SK-N-SH (cell line): Measurements from ENCODE around the gene ENTREP3. TPM values are rescaled to one million over a fixed set of nuclear protein-coding genes. Genes with fewer than 3 reads are reported as not detected.
A peak's percentile ranks its signal among the peaks of the same experiment; 100 is the strongest.
"Not testable (repeated sequence)": the region's sequence is repeated elsewhere in the genome, so short reads cannot be mapped to it uniquely, and the experiment has no call there.

Experiments
- CTCF ChIA-PET: fragments of 300-600, 350-600 bp; formaldehyde crosslinking; extraction: SDS; loops from one replicate; lab custom pipeline; 2021; lab: Yijun Ruan, JAX
- POLR2A ChIA-PET: fragments of 350-600 bp; sonication (Branson Sonifier 250); formaldehyde crosslinking; extraction: SDS; loops from one replicate; lab custom pipeline; 2020; ENCODE audit warnings: antibody characterized with exemption, inconsistent platforms; lab: Yijun Ruan, JAX
- DNase-seq: peaks from one replicate; pipeline ENCODE4 v3.0.0; 2012
- H2AFZ ChIP-seq: fragments of 200-600 bp; sonication (generic); 2 replicates; pipeline ENCODE4 v1.8.1; 2016; ENCODE audit warnings: antibody characterized with exemption, mild to moderate bottlenecking, low read depth
- H3F3A ChIP-seq: fragments of 200-600 bp; sonication (generic); replicated peaks from 2 replicates; pipeline ENCODE3; 2016; ENCODE audit warnings: antibody characterized with exemption, mild to moderate bottlenecking; ENCODE audit not compliant: insufficient read depth
- H3K27ac ChIP-seq, 2 experiments: fragments of 200-500 bp in 1 of 2; fragments of 200-600 bp in 1 of 2; sonication (Bioruptor generic) in 1 of 2; sonication (generic), shearing (Covaris generic) in 1 of 2; 2 replicates each; pipeline versions ENCODE4 v1.5.1 to v1.6.1; 2014 to 2016; ENCODE audit warnings: low read depth in 2 of 2, inconsistent platforms in 1 of 2, low read length in 1 of 2, mild to moderate bottlenecking in 1 of 2, mixed read lengths in 1 of 2
- H3K27me3 ChIP-seq: fragments of 200-600 bp; sonication (generic), shearing (Covaris generic); 2 replicates; pipeline ENCODE4 v1.6.1; 2016; ENCODE audit warnings: mixed run types; ENCODE audit not compliant: insufficient read depth
- H3K36me3 ChIP-seq, 2 experiments: fragments of 200-500 bp in 1 of 2; fragments of 200-600 bp in 1 of 2; sonication (Bioruptor generic) in 1 of 2; sonication (generic) in 1 of 2; replicated peaks in 1 of 2; 2 replicates each; pipeline versions ENCODE3 to v1.5.1; 2014 to 2016; ENCODE audit warnings: low read length in 1 of 2, mild to moderate bottlenecking in 1 of 2; ENCODE audit not compliant: insufficient read depth in 2 of 2, control insufficient read depth in 1 of 2
- H3K4me1 ChIP-seq, 2 experiments: fragments of 200-500 bp in 1 of 2; fragments of 200-600 bp in 1 of 2; sonication (Bioruptor generic) in 1 of 2; sonication (generic), shearing (Covaris generic) in 1 of 2; 2 replicates each; pipeline versions ENCODE4 v1.5.1 to v1.6.1; 2014 to 2016; ENCODE audit warnings: low read depth in 1 of 2, low read length in 1 of 2, mixed run types in 1 of 2; ENCODE audit not compliant: insufficient read depth in 2 of 2, control insufficient read depth in 1 of 2
- H3K4me2 ChIP-seq: fragments of 200-600 bp; sonication (generic), shearing (Covaris generic); 2 replicates; pipeline ENCODE4 v1.6.1; 2017; ENCODE audit warnings: mixed run types
- H3K4me3 ChIP-seq, 2 experiments: fragments of 200-500 bp in 1 of 2; fragments of 200-600 bp in 1 of 2; sonication (Bioruptor generic) in 1 of 2; sonication (generic), shearing (Covaris generic) in 1 of 2; 2 replicates each; pipeline versions ENCODE4 v1.5.1 to v1.8.1; 2014 to 2016; ENCODE audit warnings: low read depth in 2 of 2, inconsistent platforms in 1 of 2, low read length in 1 of 2, mild to moderate bottlenecking in 1 of 2, mixed read lengths in 1 of 2, moderate library complexity in 1 of 2
- H3K79me2 ChIP-seq: fragments of 200-600 bp; sonication (generic); 2 replicates; pipeline ENCODE4 v1.8.1; 2017; ENCODE audit warnings: mild to moderate bottlenecking; ENCODE audit not compliant: insufficient read depth
- H3K9ac ChIP-seq: fragments of 200-600 bp; sonication (generic); 2 replicates; pipeline ENCODE4 v1.6.1; 2017; ENCODE audit warnings: mixed run types
- H3K9me2 ChIP-seq: fragments of 200-600 bp; sonication (generic); 2 replicates; pipeline ENCODE4 v1.6.1; 2017; ENCODE audit warnings: mixed run types
- H3K9me3 ChIP-seq: fragments of 200-600 bp; sonication (generic); 2 replicates; pipeline ENCODE4 v1.6.1; 2017; ENCODE audit warnings: mixed run types, mild to moderate bottlenecking, moderate library complexity
- H4K20me1 ChIP-seq: fragments of 200-600 bp; sonication (generic); 2 replicates; pipeline ENCODE4 v1.6.1; 2017; ENCODE audit warnings: mild to moderate bottlenecking, mixed run types; ENCODE audit not compliant: insufficient read depth
- POLR2AphosphoS5 ChIP-seq: IDR thresholded peaks from 2 replicates; pipeline ENCODE4 v1.6.1; 2012; ENCODE audit warnings: low read depth, low read length
- WGBS: methylation state at CpG from one replicate; pipeline ENCODE4 v1.1.6; 2017; ENCODE audit warnings: low lambda C conversion rate; 5-methylcytosine and 5-hydroxymethylcytosine counted together
- polyA plus RNA-seq, 3 experiments: library from polyadenylated mRNA; depleted of rRNA; stranded (reverse); fragments of >200 nt; gene quantifications; 2 replicates each; pipeline ENCODE4 v1.2.3, GENCODE V29; 2012
- TF ChIP-seq, protein P1 (sequence below): fragments of 150-350 bp; IDR thresholded peaks from 2 replicates; pipeline ENCODE4 v1.6.1; 2016; ENCODE audit warnings: mild to moderate bottlenecking, low read depth, low read length
- TF ChIP-seq, protein P2 (sequence below): IDR thresholded peaks from 2 replicates; pipeline ENCODE4 v1.4.0; 2012; ENCODE audit warnings: low read depth

The ENTREP3 gene
- polyA plus RNA-seq, 1 of the 3 experiments (the other 2 are of a cell fraction): 30.6 TPM

DNA sequence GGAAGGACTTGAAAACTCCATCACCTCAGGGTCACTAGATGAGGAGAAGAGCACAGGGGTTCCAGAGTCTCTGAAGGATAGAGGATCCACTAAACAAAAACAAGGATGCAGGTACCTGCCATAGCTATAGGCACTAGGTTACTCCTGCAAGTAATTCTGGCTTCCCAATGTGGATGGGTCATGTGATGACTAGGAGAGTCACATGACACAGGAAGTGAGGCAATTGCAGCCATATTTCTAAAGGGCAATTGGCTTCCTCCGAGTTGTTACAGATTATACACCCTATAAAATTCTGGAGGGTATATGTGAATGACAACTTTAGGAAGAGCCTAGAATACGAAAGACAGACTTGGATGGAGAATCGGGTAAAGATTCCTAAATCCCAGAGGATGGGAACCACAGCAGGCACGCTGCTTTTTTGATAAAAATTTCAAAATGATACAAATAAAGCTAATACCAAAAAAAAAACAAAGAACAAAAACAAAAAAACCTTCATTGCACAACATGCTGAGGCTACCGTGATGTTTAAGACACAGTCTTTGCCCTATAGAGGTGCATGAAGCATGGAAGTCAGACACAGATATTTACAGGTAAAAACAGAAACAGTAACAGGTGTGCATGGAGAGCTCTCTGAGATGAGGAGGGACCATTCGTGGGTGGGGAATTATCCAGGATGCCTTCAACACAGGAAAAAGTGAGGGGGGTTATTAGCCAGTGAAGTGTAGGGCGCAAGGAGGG lies 36.3 kb downstream of the ENTREP3 start (continued):
- TF ChIP-seq, protein P1, sequence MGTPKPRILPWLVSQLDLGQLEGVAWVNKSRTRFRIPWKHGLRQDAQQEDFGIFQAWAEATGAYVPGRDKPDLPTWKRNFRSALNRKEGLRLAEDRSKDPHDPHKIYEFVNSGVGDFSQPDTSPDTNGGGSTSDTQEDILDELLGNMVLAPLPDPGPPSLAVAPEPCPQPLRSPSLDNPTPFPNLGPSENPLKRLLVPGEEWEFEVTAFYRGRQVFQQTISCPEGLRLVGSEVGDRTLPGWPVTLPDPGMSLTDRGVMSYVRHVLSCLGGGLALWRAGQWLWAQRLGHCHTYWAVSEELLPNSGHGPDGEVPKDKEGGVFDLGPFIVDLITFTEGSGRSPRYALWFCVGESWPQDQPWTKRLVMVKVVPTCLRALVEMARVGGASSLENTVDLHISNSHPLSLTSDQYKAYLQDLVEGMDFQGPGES: no peak
- TF ChIP-seq, protein P2, sequence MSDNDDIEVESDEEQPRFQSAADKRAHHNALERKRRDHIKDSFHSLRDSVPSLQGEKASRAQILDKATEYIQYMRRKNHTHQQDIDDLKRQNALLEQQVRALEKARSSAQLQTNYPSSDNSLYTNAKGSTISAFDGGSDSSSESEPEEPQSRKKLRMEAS: no peak
- peak; percentile 12; the same call in 1 of the 2 replicates for TF ChIP-seq POLR2AphosphoS5
- TF ChIP-seq, all 33 proteins: peak for 10

DNA sequence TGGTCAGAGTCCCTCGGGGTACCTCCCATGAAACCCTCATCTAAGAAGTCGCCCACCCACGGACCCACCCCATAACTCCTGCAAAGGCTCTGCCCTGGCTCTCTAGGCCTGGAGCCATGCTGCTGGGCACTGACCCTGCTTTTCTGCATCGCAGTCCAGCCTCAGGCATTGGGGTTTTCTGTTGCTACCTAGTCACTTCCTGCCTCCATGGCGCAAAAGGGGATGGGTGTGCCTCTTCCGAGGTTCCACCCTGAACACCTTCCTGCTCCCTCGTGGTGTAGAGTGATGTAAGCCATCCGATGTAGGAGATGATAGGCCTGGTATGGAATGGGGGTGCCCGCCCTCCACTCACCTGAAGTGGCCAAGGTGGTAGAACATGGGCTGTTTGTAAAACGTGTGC lies 40.6 kb downstream of the ENTREP3 start:
- H4K20me1 ChIP-seq, POLR2A ChIA-PET, H3K27ac ChIP-seq, H3K9ac ChIP-seq, H3K79me2 ChIP-seq, H3K9me2 ChIP-seq, H3K4me2 ChIP-seq, H2AFZ ChIP-seq, H3F3A ChIP-seq, H3K4me3 ChIP-seq, H3K9me3 ChIP-seq, DNase-seq, H3K27me3 ChIP-seq: not testable (repeated sequence)
- peaks cover 0 to 20% of the 10 kb centered on the region in 2 experiments; a peak in 3 of 4 replicates for H3K4me1 ChIP-seq
- 78% methylated on average over 4 of the region's 10 CpGs for WGBS
- peaks cover 3 to 21% of the 10 kb centered on the region in 2 experiments for H3K36me3 ChIP-seq
- CTCF ChIA-PET: interaction anchor here (2.4 kb wide), 1 partner anchor 8 kb away, joined by 8 read pairs; no protein-coding TSS in a partner anchor

DNA sequence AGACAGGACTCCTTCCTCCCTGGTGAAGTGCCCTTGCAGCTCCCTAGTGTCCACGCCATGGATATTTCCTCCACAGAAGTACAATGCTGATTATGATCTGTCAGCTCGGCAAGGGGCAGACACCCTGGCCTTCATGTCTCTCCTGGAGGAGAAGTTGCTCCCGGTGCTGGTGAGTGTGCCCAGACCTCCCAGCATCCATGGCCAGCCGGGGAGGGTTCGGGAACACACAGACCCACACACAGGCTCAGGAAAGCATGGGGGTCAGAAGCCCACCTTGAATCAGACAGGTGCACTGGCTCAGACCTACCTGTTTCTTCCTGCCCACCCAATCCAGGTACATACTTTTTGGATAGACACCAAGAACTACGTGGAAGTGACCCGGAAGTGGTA lies 43.2 kb downstream of the ENTREP3 start:
- H3K9me2 ChIP-seq, CTCF ChIA-PET, POLR2A ChIA-PET, H2AFZ ChIP-seq, H3K27ac ChIP-seq, H3K27me3 ChIP-seq, H3K9ac ChIP-seq, DNase-seq, H4K20me1 ChIP-seq, H3K4me3 ChIP-seq, H3K9me3 ChIP-seq, H3K4me2 ChIP-seq: not testable (repeated sequence)
- Histone ChIP-seq H3K79me2 (peaks cover 14% of the 10 kb centered on the region), H3F3A (peaks cover 16% of the 10 kb centered on the region), H3K4me1 (peaks cover 0 to 20% of the 10 kb centered on the region in 2 experiments; a peak in 3 of 4 replicates), H3K36me3 (peaks cover 3 to 18% of the 10 kb centered on the region in 2 experiments)
- WGBS: 88% methylated on average over 2 of the region's 7 CpGs

DNA sequence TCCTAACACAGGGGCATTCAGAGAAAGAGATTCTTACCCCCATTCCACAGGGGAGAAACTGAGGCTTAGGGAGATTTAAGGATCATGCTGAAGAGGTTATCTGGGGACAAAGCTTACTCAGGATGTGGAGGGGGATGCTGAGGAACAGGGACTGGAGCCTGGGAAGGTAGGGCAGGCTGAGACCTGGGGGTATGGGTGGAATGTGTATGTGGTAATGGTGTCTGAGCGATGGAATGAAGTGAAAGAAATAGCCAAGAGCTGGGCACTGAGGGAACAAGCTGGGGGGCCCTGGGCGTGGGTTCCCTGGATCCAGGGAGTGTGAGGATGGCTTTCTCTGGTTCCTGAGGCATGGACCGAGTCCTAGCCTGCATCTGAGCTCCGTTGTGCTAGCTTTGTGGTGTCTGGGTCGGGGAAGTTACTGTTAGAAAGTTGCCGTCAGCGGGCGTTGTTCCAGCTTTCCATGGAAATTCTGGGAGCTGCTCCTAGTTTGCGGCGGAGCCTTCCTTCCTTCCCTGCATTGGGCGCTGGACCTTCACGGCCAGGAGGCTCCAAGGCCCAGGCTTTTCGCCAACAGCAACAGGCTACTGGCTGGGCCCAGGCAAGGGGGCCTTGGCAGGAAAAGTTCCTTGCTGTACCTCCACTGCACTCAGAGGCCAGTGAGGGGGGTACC lies 43.8 kb downstream of the ENTREP3 start:
- DNase-seq, H3K27me3 ChIP-seq, H3K27ac ChIP-seq, H3K4me2 ChIP-seq, H3K4me3 ChIP-seq, H3K9me3 ChIP-seq, H3K9ac ChIP-seq, H3K9me2 ChIP-seq, POLR2A ChIA-PET, H4K20me1 ChIP-seq, H2AFZ ChIP-seq: not testable (repeated sequence)
- CTCF ChIA-PET: interaction anchor here (5.1 kb wide), 1 partner anchor 15 kb away, joined by 48 read pairs; no protein-coding TSS in a partner anchor
- WGBS: 94% methylated on average over 2 of the region's 13 CpGs
- H3K79me2 ChIP-seq: peaks cover 15% of the 10 kb centered on the region
- peaks cover 22% of the 10 kb centered on the region for H3F3A ChIP-seq
- peaks cover 0 to 24% of the 10 kb centered on the region in 2 experiments; a peak in 3 of 4 replicates for H3K4me1 ChIP-seq
- peaks cover 3 to 18% of the 10 kb centered on the region in 2 experiments for H3K36me3 ChIP-seq
